Stomach (tissue), 4 donors: ENCODE data around the gene BCR.
"Not testable (repeated sequence)": the region's sequence is repeated elsewhere in the genome, so short reads cannot be mapped to it uniquely, and the experiment has no call there.

ENCODE experiments used
- CTCF ChIP-seq, 7 experiments: fragments of 450-650 bp in 4 of 7; fragments of 200-600 bp in 3 of 7; sonication (generic) in 3 of 7; IDR thresholded peaks; one replicate each; pipeline ENCODE4 v1.5.1; 2016 to 2019; ENCODE audit warnings: antibody characterized with exemption in 7 of 7, control low read depth in 2 of 7, mild to moderate bottlenecking in 1 of 7
- EP300 ChIP-seq: sonication (generic); formaldehyde crosslinking; IDR thresholded peaks from one replicate; pipeline ENCODE4 v1.6.1; 2017; ENCODE audit warnings: antibody characterized with exemption
- POLR2A ChIP-seq, 4 donors: fragments of 450-650 bp; IDR thresholded peaks; one replicate each; pipeline ENCODE4 v1.6.1; 2016; ENCODE audit warnings: antibody characterized with exemption in 4 of 4, control low read depth in 2 of 4, mild to moderate bottlenecking in 1 of 4, moderate library complexity in 1 of 4
- POLR2AphosphoS5 ChIP-seq, 3 donors: sonication (generic); formaldehyde crosslinking; IDR thresholded peaks; one replicate each; pipeline ENCODE4 v1.6.1; 2016; ENCODE audit warnings: antibody characterized with exemption in 3 of 3

- not testable (repeated sequence) for TF ChIP-seq POLR2AphosphoS5 (IDR thresholded peaks at IDR 0.05); CTCF (IDR thresholded peaks at IDR 0.05); POLR2A (IDR thresholded peaks at IDR 0.05); EP300
Observed at GRCh38 chr22:23309261-23309660, 129.0 kb downstream of the BCR start.
